Natural killer cell treated with Interleukin-12 subunit alpha and Interleukin-12 subunit beta and Interleukin-15 and Interleukin-18, amount 100 ng/mL, for 72 hours (primary cell): ENCODE results near the gene GPX1. TPM values are rescaled to one million over a fixed set of nuclear protein-coding genes. Genes with fewer than 3 reads are reported as not detected.
"Not testable (repeated sequence)": the region's sequence is repeated elsewhere in the genome, so short reads cannot be mapped to it uniquely, and the experiment has no call there.

Experiments
- ATAC-seq, 2 donors: fragments of 150-1000 bp; cut with Tn5 transposase in 1 of 2; sonication (Bioruptor Pico), chemical (Tn5 transposase) in 1 of 2; 2 replicates each; pipeline ENCODE4 v1.10.0; 2021
- DNase-seq: peaks from one replicate; pipeline ENCODE4 v3.0.0; 2022; ENCODE audit warnings: low spot score
- H3K27ac Mint-ChIP-seq, 2 donors: 1 replicate in 1 of 2; 2 replicates in 1 of 2; pipeline ENCODE4 v1.8.0; 2022; ENCODE audit warnings: mixed read lengths in 2 of 2, mild to moderate bottlenecking in 1 of 2, moderate library complexity in 1 of 2
- H3K27me3 Mint-ChIP-seq, 2 donors: 1 replicate in 1 of 2; 2 replicates in 1 of 2; pipeline ENCODE4 v1.8.0; 2022; ENCODE audit warnings: mixed read lengths in 2 of 2
- H3K36me3 Mint-ChIP-seq: one replicate; pipeline ENCODE4 v1.8.0; 2022; ENCODE audit warnings: mixed read lengths
- H3K4me1 Mint-ChIP-seq, 2 donors: 1 replicate in 1 of 2; 2 replicates in 1 of 2; pipeline ENCODE4 v1.8.0; 2022; ENCODE audit warnings: low read depth in 2 of 2, mixed read lengths in 2 of 2, mild to moderate bottlenecking in 1 of 2
- H3K4me3 Mint-ChIP-seq: one replicate; pipeline ENCODE4 v1.8.0; 2022; ENCODE audit warnings: mixed read lengths
- H3K9me3 Mint-ChIP-seq: 2 replicates; pipeline ENCODE4 v1.8.0; 2022; ENCODE audit warnings: mixed read lengths
- total RNA-seq, 2 donors: library from RNA; stranded (reverse); gene quantifications; one replicate each; pipeline ENCODE4 v1.2.3, GENCODE V29; 2022

The GPX1 gene
- total RNA-seq, 2 donors from 2014 or later, result 95.4 to 107 TPM

DNA sequence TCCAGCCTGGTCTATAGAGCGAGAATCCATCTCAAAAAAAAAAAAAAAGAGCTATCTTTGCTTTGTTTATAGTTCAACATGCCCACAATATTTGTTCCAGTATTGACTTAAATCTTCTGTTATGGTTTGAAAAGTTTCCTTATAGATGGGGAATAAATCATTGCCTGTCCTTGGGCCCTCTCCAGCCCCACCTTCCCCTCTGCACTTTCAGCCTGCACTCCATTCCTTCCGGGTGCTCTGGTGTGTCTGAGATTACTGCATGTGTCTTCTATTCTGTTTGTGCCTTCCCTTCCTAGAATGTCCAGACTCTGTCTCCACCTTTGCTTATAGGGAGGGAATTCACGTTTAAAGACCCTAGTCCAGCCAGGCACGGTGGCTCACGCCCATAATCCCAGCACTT lies 25.2 kb upstream of the GPX1 start:
- no peaks in the 10 kb centered on the region for H3K9me3 Mint-ChIP-seq
- peak overlapping the region; percentile 33 to 36 for H3K27ac Mint-ChIP-seq
- H3K4me3 Mint-ChIP-seq, result no peak overlapping the region
- no peak for ATAC-seq
- no peak for DNase-seq
- H3K27me3 Mint-ChIP-seq, result no peaks in the 10 kb centered on the region
- peaks cover 45 to 49% of the 10 kb centered on the region in 2 donors for H3K4me1 Mint-ChIP-seq
- H3K36me3 Mint-ChIP-seq, result peaks cover 3% of the 10 kb centered on the region

DNA sequence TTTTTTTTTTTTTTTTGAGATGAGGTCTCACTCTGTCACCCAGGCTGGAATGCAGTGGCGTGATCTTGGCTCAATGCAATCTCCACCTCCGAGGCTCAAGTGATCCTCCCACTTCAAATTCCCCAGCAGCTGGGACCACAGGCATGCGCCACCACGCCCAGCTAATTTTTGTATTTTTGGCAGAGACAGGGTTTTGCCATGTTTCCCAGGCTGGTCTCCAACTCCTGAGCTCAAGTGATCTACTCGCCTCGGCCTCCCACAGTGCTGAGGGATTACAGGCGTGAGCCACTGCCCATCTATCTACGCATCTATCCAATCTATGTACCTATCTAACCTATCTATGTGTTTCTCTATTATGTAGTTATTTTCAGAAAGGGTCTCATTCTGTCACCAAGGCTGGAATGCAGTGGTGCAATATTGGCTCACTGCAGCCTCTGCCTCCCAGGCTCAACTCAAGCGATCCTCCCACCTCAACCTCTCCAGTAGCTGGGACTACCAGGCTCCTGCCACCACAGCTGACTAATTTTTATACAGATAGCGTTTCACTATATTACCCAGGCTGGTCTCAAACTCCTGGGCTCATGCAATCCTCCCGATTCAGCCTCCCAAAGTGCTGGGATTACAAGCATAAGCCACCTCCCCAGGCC lies 20.2 kb upstream of the GPX1 start:
- H3K4me3 Mint-ChIP-seq, result peak overlapping the region; percentile 69

DNA sequence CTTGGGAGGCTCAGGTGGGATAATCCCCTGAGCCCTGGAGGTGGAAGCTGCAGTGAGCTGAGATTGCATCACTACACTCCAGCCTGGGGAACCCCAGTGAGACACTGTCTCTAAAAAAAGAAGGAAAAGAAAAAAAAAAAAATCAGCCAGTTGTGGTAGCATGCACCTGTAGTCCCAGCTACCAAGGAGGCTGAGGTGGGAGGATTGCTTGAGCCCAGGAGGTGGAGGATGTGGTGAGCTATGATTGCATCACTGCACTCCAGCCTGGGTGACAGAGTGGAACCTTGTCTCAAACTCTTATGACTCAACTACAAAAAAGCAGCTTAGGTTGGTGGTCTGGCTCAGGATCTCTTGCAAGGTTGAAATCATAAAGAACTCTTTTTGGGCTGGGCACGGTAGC lies 19.3 kb upstream of the GPX1 start:
- Mint-ChIP-seq H3K4me3 (peak overlapping the region; percentile 38), H3K36me3 (peaks cover 14% of the 10 kb centered on the region), H3K27ac (peak overlapping the region; percentile 60 to 73), H3K9me3 (no peaks in the 10 kb centered on the region), H3K4me1 (peaks cover 38% of the 10 kb centered on the region in 2 donors), H3K27me3 (no peaks in the 10 kb centered on the region)
- ATAC-seq (peak; percentile 92 to 94), DNase-seq (peak; percentile 65)

More for the DNA sequence above, 20.2 kb upstream of the GPX1 start:
- DNase-seq (no peak), ATAC-seq (no peak)
- H3K9me3 Mint-ChIP-seq, result no peaks in the 10 kb centered on the region
- peaks cover 8% of the 10 kb centered on the region for H3K36me3 Mint-ChIP-seq
- peaks cover 33 to 39% of the 10 kb centered on the region in 2 donors for H3K4me1 Mint-ChIP-seq
- no peaks in the 10 kb centered on the region for H3K27me3 Mint-ChIP-seq
- H3K27ac Mint-ChIP-seq, result peak overlapping the region; percentile 60 to 73

DNA sequence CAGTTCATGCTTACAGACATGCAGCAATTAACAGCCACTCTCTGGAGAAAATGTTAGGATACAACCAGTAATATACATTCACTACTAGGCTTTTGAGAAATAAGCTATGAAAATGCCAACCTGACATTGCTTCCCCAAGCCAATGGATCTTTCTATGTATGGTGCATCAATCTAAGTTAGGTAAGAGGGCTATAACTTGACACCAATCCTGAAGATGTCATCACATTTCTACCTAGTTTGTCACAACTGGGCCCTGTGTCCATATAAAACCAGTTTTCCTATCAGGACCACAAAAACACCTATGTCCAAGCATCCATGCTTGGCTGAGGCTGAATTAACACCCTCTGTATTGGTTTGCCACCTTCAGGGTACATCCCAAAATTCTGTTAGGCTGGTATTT lies 13.8 kb upstream of the GPX1 start:
- Mint-ChIP-seq H3K4me1 (peaks cover 31 to 34% of the 10 kb centered on the region in 2 donors), H3K9me3 (no peaks in the 10 kb centered on the region), H3K27ac (peak overlapping the region; percentile 39 to 81), H3K36me3 (peaks cover 16% of the 10 kb centered on the region), H3K4me3 (no peak overlapping the region), H3K27me3 (no peaks in the 10 kb centered on the region)
- DNase-seq (no peak), ATAC-seq (no peak)

DNA sequence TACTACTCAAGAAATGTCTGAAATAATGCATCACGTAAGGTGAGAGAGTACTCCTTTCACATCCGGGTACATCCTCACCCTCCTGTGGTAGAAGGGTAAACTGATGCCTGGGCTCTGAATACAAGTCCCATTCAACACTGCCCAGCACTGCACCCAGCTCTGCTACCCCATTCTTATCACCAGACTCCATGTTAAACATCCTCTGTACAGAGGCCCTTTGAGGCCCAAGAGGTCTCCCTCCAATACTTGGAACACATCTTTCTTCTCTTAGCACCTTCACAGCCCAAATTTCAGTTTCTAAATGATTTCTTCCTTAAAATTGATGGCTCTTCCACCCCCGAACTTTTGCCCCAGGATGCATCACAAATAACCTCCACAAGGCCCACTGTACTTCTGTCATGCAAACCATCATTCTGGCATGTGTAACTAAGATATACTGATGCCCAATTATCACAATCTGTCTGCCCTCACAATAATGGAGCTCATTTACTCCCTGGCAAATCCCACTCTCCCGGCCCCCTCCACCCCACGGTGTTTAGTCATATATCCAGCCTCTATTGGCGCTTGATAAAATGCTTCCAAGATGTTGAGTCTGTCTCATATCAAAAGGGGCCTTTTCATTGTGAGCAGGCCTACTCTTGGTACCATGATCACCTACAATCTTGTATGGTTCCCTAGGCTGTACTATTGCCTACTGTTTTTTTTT lies 12.6 kb upstream of the GPX1 start:
- H3K36me3 Mint-ChIP-seq, result peaks cover 16% of the 10 kb centered on the region
- H3K4me3 Mint-ChIP-seq, result peak overlapping the region; percentile 2
- H3K9me3 Mint-ChIP-seq, result no peaks in the 10 kb centered on the region
- H3K27me3 Mint-ChIP-seq, result no peaks in the 10 kb centered on the region
- ATAC-seq (peak in 1 of 2 donors; percentile 53), DNase-seq (no peak)
- H3K27ac Mint-ChIP-seq, result peak overlapping the region; percentile 28 to 39
- H3K4me1 Mint-ChIP-seq, result peaks cover 30 to 35% of the 10 kb centered on the region in 2 donors

DNA sequence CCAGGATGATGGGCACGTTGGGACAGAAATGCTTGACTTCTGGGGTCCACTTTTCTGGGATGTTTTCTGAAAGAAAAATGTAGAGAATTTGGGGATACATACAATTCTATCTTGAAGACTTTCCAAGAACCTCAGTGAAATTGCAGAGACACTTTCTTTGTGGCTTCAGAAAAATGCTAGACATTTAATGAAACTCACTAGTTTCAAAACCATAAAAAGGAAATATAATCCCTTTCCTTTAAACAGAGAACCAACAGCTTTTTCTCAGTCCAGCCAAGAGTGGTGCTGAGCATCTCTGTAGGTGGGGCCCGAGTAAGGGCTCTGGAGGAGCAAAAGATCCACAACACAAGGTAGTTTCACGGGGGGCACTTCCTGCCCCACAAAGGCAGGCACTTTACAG lies 4.4 kb upstream of the GPX1 start:
- Mint-ChIP-seq H3K27me3 (no peaks in the 10 kb centered on the region), H3K4me3 (no peak overlapping the region), H3K4me1 (peaks cover 7 to 8% of the 10 kb centered on the region in 2 donors), H3K9me3 (no peaks in the 10 kb centered on the region), H3K27ac (peak overlapping the region in 1 of 2 donors; percentile 76), H3K36me3 (peaks cover 4% of the 10 kb centered on the region)
- ATAC-seq, result no peak
- DNase-seq, result no peak

DNA sequence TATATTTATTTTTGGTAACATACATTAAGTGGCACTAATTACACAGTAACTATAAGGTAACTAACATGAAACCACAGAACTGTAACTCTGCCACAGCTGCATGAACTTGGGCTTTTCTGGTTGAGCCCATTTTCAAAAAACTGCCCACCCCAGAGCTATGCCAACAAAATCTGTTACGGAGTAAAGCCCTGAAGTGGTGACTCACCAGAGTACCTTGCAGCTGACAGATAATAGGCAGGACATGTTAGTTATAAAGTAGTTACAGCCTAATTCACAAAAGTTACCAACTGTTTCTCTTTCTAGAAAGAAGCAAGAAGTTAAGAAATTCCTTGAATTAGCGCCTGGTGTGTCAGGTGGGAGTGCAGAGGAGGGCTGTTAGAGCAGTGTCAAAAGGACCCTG lies 1.5 kb upstream of the GPX1 start:
- ATAC-seq, result no peak
- H3K4me1 Mint-ChIP-seq, result peaks cover 14% of the 10 kb centered on the region in 2 donors
- no peaks in the 10 kb centered on the region for H3K27me3 Mint-ChIP-seq
- no peak for DNase-seq
- peaks cover 4% of the 10 kb centered on the region for H3K36me3 Mint-ChIP-seq
- peak overlapping the region; percentile 96 for H3K4me3 Mint-ChIP-seq
- peak overlapping the region; percentile 89 to 92 for H3K27ac Mint-ChIP-seq
- H3K9me3 Mint-ChIP-seq, result no peaks in the 10 kb centered on the region

DNA sequence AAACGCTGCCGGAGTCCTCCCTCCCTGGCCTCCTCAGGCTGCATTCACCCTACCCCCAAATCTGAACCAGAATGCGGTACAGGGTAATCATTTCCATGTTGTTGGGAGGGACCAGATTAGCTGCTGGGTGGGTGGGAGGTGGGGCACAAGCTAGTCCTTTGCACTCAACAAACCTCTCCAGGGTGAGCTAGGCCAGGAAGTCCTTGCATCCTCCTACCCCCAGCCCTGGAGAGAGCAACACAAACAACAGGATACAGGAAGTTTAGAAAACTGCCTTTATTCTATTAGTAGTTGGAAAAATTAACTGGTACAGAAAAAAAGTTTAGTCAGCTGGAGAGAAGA lies 702 bp upstream of the GPX1 start:
- Mint-ChIP-seq H3K36me3 (peaks cover 4% of the 10 kb centered on the region), H3K9me3 (no peaks in the 10 kb centered on the region), H3K4me1 (peaks cover 14 to 17% of the 10 kb centered on the region in 2 donors), H3K27me3 (no peaks in the 10 kb centered on the region), H3K4me3 (peak overlapping the region; percentile 96), H3K27ac (peak overlapping the region; percentile 89 to 92)
- DNase-seq (no peak), ATAC-seq (no peak)

DNA sequence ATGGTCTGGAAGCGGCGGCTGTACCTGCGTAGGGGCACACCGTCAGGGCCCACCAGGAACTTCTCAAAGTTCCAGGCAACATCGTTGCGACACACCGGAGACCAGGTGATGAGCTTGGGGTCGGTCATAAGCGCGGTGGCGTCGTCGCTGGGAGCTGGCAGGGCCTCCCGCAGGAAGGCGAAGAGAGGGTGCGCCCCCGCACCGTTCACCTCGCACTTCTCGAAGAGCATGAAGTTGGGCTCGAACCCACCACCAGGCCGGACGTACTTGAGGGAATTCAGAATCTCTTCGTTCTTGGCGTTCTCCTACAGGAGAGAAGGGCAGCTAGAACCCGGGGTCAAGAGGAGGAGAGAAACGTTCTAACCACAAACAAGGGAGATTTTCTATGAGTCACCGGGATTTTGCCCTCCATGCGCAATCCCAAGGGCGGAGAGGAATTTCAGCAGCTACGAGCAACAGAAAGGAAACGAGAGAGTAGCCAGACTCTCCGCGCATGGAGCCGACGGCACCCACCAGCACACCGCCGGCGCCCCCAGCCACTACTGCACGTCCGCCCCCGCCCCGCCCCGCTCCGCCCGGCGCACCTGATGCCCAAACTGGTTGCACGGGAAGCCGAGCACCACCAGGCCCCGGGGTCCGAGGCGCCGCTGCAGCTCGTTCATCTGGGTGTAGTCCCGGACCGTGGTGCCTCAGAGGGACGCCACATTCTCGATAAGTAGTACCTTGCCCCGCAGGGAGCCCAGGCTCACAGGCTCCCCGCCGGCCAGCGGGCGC lies 523 bp downstream of the GPX1 start:
- ATAC-seq, result peak; percentile 60 to 66
- peak; percentile 63 for DNase-seq
- not testable (repeated sequence) for H3K27me3 Mint-ChIP-seq, H3K9me3 Mint-ChIP-seq, H3K36me3 Mint-ChIP-seq
- peak overlapping the region; percentile 96 for H3K4me3 Mint-ChIP-seq
- H3K27ac Mint-ChIP-seq, result peak overlapping the region; percentile 89 to 92
- peaks cover 17 to 21% of the 10 kb centered on the region in 2 donors for H3K4me1 Mint-ChIP-seq

DNA sequence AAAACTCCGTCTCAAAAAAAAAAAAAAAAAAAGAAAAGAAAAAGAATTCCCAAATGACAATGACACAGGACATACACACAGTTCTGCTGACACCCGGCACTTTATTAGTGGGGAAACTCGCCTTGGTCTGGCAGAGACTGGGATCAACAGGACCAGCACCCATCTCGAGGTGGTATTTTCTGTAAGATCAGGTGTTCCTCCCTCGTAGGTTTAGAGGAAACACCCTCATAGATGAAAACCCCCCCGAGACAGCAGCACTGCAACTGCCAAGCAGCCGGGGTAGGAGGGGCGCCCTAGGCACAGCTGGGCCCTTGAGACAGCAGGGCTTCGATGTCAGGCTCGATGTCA lies 1.1 kb downstream of the GPX1 start:
- H3K4me1 Mint-ChIP-seq, result peaks cover 17 to 21% of the 10 kb centered on the region in 2 donors
- DNase-seq, H3K36me3 Mint-ChIP-seq, H3K27me3 Mint-ChIP-seq, ATAC-seq, H3K9me3 Mint-ChIP-seq: not testable (repeated sequence)
- peak overlapping the region; percentile 89 to 92 for H3K27ac Mint-ChIP-seq
- H3K4me3 Mint-ChIP-seq, result peak overlapping the region; percentile 96

DNA sequence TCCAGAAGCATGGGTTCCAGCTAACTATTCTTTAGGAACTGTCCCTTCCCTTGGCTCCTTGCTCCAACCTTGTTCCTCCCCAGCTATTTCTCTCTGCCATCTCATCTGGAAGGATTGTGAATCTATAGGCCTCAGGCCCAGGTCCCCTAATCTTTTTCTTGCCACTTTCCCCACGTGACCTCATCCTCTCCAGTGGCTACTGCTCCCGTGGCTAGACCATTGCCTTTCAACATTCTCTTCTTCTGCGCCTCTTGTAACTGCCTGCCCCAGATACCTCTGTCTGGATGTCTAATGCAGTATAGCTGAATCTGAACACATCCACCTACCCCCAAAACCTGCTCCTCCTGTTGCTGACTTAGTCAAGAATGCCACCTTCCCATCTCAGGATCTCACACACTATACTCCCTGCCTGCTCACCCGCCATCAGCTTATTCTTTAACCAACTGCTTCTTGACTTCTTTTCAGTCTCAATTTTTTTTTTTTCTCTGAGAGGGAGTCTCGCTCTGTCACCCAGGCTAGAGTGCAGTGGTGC lies 5.2 kb downstream of the GPX1 start:
- Mint-ChIP-seq H3K27me3 (no peaks in the 10 kb centered on the region), H3K36me3 (no peaks in the 10 kb centered on the region), H3K9me3 (no peaks in the 10 kb centered on the region), H3K4me1 (peaks cover 18 to 29% of the 10 kb centered on the region in 2 donors), H3K27ac (peak overlapping the region in 1 of 2 donors; percentile 52), H3K4me3 (no peak overlapping the region)
- no peak for DNase-seq
- ATAC-seq, result no peak

DNA sequence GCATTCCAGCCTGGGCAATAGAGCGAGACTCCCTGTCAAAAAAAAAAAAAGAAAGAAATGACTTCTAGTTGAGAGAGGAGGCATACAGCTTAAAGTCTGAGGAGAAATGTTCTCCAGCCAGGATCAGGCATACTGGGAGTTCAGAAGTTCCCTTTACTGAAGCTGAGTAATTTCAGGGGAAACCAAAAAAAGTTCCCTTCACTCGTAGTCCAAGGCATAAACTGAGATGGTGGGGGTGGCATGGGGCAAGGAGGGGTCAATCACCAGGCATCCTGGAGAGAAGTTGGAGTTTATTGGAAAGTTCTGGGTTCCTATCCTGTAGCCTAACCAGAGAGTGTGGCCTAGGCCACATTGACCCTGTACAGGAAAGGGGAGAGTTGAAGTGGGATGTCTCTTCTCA lies 5.9 kb downstream of the GPX1 start:
- ATAC-seq (peak in 1 of 2 donors; percentile 34), DNase-seq (no peak)
- H3K27me3 Mint-ChIP-seq, result no peaks in the 10 kb centered on the region
- H3K36me3 Mint-ChIP-seq, result no peaks in the 10 kb centered on the region
- no peaks in the 10 kb centered on the region for H3K9me3 Mint-ChIP-seq
- peaks cover 14 to 25% of the 10 kb centered on the region in 2 donors for H3K4me1 Mint-ChIP-seq
- H3K4me3 Mint-ChIP-seq, result no peak overlapping the region
- peak overlapping the region; percentile 9 to 52 for H3K27ac Mint-ChIP-seq

DNA sequence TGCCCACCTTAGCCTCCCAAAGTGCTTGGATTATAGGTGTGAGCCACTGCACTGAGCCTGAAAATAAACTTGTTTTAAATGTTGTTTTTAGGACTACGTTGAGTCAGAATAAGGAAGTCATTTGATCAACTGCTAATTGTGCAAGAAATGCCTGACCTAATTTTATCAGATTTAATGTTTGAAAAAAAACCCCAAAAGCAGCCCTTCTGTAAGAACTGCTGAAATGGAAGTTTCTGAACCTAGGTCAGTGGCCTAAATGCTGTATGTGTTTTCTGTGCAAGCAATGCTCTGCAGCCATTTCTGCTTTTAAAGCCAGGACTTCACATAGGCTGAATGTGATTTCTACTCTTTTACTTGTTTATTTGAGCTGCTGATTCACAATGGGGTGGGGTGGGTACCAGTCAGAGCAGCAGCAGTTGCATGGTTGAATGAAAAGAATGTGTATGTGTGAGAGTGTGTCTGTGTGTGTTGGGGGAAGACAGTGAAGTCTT lies 6.6 kb downstream of the GPX1 start:
- ATAC-seq (peak in 1 of 2 donors; percentile 24), DNase-seq (no peak)
- Mint-ChIP-seq H3K27ac (peak overlapping the region; percentile 9 to 52), H3K27me3 (no peaks in the 10 kb centered on the region), H3K36me3 (no peaks in the 10 kb centered on the region), H3K9me3 (no peaks in the 10 kb centered on the region), H3K4me1 (peaks cover 12 to 21% of the 10 kb centered on the region in 2 donors), H3K4me3 (peak overlapping the region; percentile 30)
